HG02973 (cell line): ENCODE data around the gene BMPR2.

Experiments
- ATAC-seq: cut with Tn5 transposase; IDR thresholded peaks from one replicate; pipeline ENCODE4 v1.9.1; 2021; ENCODE audit warnings: moderate library complexity; ENCODE audit not compliant: unreplicated experiment

The BMPR2 gene

GRCh38 chr2:202588647-202589581, 212.8 kb downstream of the BMPR2 start:
- peak; percentile 63 for ATAC-seq

- no peak for ATAC-seq
Observed at GRCh38 chr2:202589582-202589949, 213.4 kb downstream of the BMPR2 start.

- ATAC-seq, result no peak
Observed at GRCh38 chr2:202592566-202592965, 216.4 kb downstream of the BMPR2 start.

GRCh38 chr2:202599105-202599504, 223.0 kb downstream of the BMPR2 start:
- no peak for ATAC-seq

- no peak for ATAC-seq
Observed at GRCh38 chr2:202599911-202600310, 223.8 kb downstream of the BMPR2 start.

GRCh38 chr2:202604699-202605098, 228.6 kb downstream of the BMPR2 start:
- no peak for ATAC-seq

GRCh38 chr2:202605174-202605573, 229.0 kb downstream of the BMPR2 start:
- no peak for ATAC-seq

GRCh38 chr2:202608142-202608852, 232.2 kb downstream of the BMPR2 start:
- ATAC-seq, result peak; percentile 42

GRCh38 chr2:202609381-202610145, 233.4 kb downstream of the BMPR2 start:
- ATAC-seq, result peak; percentile 93

GRCh38 chr2:202610380-202610779, 234.3 kb downstream of the BMPR2 start:
- ATAC-seq, result no peak

- no peak for ATAC-seq
Observed at GRCh38 chr2:202612145-202612544, 236.0 kb downstream of the BMPR2 start.

GRCh38 chr2:202613479-202613878, 237.4 kb downstream of the BMPR2 start:
- no peak for ATAC-seq
